GM21381 (cell line): ENCODE results near the gene PLA2G4E.

Source experiments
- ATAC-seq: cut with Tn5 transposase; IDR thresholded peaks from one replicate; pipeline ENCODE4 v1.9.1; 2021; ENCODE audit warnings: mild to moderate bottlenecking, moderate library complexity; ENCODE audit not compliant: unreplicated experiment

Gene PLA2G4E

DNA sequence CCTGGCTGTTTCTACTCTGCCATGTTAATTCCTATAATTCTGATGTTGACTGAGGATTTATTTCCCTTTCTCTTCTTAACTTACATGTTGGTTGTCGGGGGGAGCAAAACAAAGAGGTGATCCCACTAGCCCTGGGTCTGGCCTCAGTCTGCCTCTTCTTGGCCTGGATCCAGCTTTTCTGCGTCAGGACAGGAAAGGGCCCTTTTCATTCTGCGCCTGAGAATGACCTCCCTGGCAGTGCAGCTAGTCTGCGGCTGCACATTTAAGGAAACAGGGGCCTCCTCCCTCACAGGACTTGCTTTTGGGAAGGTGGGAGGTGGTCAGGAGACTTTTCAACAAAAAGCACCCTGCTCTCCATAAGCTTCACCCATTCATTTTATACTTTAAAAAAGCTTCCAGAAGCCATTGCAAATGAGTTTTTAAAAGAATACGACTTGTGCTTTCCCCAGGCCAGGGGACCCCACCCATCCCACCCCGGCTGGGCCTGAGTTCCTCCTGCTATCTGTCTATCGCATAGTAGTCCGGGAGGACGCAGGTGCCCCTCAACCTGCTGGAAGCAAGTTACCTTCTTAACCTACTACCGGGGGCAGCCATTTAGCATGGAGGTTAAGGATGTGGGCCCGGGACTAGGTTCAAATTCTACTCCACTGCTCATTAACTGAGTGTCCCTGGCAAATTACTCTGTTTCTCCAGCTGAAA lies 27.2 kb downstream of the PLA2G4E start:
- ATAC-seq, result no peak

GRCh38 chr15:41992803-41993190 lies 28.0 kb downstream of the PLA2G4E start:
- ATAC-seq, result no peak

GRCh38 chr15:41992151-41992802 lies 28.6 kb downstream of the PLA2G4E start:
- ATAC-seq, result no peak

GRCh38 chr15:41990691-41991090 lies 30.2 kb downstream of the PLA2G4E start:
- no peak for ATAC-seq

DNA sequence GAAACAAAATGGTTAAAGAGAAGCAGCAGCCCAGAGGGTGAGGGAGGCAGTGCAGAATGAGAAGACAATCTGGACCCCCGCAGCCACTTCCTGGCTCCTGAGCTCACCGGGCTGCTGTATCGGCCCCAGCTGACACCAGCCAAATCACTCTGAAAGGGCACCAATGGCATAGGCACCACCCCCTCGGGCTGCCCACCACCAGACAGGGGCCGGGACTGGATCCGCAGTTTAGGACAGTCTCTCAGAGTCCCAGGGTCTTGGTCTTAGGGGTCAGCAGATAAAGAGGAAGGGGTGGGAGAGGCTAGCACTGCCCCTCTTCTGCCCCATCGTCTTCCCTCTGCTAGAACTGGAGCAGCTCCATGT lies 30.6 kb downstream of the PLA2G4E start:
- ATAC-seq, result no peak

DNA sequence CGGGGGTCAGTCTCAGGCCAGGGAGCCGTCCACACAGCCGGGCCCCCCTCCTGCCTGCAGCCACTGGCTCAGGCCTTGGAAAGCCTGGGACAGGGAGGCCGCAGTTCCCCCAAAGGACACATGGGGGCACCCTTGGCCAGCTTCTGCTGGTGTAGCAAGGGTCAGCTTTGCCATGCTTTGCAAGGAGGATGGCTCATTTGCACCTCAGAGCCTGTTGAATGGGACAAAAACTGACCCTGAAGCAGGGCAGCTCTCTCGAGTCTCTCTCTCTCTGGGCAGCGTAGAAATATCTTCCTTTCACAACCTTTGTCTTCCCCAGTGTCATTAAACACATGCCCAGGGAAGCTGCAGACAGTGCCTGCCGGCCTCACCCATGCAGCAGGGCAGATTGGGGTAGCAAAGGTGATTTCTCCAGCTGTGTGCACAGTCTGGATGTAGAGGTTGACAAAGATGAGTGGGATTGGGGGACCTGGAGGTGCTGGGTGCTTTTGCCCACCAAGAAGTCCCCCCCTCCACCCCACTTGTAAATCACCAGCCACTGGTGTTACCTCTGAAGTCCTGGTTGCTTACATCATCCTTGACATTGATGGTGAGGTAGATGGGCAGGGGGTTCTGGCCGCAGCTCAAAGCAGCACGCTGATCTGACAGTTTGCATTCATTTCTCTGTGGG lies 31.1 kb downstream of the PLA2G4E start:
- ATAC-seq, result no peak

DNA sequence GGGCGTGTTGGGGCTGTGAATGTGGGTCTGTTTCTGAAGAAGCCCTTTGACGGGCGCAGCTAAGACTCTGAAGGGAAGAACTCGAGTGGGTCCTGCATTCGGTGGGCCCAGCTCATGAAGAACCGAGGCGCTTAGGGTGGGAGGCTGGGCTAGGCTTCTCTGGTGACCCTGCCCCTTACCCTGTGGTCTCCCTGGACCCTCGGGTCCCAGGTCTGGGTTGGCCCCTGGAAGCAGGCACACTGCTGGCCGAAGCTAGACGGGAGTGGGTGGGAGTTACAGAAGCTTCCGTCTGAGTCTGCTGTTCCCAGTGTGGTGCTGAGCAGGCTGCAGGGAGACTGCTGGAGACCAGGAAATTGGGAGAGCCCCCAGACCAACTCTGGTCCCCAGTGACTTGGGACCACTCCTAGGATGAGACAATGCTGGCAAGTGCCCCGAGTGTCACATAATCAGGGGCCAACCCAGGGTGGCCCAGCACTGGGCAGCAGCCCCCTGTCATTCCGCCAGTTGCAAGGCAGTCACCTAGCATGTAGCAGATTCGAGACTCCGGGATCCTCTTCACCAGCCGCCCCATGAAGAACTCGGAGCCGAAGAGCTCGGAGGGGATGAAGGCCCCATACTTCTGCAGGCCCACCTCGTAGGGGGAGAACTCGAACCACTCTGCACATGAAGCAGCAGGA lies 31.8 kb downstream of the PLA2G4E start:
- ATAC-seq, result no peak

DNA sequence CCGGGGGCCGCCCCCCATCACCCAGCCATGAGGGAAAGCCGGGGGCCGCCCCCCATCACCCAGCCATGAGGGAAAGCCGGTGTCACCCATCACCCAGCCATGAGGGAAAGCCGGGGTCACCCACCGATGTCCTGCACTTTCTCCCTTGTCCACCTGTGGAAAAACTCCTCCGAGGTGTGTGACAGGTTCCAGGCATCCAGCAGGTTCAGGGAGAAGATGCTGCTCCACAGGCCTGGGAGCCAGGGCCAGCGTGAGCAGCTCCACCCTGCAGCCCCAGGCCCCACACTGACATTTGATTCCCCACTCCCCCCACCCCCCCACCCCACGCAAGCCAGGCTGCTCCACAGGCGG lies 32.9 kb downstream of the PLA2G4E start:
- no peak for ATAC-seq

GRCh38 chr15:41987246-41987924 lies 33.5 kb downstream of the PLA2G4E start:
- ATAC-seq, result no peak

- no peak for ATAC-seq
These were observed 35.3 kb downstream of the PLA2G4E start for GRCh38 chr15:41985236-41986160.

GRCh38 chr15:41984622-41985021 lies 36.2 kb downstream of the PLA2G4E start:
- ATAC-seq, result no peak

DNA sequence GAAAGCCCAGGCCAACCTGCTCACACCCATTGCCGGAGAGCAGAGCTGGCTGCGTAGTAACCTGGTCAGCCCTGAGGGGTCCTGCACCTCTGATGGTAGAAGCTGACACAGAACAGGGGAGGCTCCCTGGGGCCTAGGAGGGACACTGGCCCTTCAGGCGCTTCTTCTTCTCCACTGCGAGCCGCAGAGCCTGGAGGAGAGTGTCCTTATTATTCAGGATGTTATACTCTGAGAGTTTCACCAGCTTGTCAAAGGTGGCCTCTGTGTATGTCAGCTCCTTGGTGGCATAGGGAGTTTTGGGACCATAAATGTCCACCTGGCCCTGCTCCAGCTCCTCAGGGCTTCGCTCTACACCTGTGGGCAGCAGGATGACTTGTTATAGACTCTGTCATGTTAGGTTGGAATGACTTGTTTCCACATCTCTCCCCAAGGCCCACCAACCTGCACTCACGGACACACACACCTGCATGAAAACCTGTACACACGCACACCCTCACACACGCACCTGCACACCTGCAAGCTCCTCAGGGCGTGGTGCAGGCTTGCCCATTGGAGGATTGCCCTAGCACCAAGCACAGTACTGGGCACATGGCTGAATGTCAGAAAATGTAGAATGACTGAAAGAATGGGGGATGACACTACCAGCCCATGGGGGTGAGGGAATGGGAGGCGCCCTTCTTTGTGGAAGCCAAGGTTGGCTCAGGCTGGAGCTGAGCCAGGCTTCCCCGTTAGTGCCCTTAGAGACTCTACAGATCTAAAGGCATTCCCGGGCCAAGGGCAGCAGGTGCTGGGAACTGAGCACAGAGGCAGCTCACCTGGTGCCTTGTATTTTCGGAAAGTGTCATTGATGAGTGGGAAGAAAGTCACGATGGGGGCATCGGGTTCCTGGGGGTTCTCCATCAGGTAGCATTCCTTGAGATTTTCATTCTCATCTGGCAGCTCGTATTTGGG lies 36.9 kb downstream of the PLA2G4E start:
- no peak for ATAC-seq

DNA sequence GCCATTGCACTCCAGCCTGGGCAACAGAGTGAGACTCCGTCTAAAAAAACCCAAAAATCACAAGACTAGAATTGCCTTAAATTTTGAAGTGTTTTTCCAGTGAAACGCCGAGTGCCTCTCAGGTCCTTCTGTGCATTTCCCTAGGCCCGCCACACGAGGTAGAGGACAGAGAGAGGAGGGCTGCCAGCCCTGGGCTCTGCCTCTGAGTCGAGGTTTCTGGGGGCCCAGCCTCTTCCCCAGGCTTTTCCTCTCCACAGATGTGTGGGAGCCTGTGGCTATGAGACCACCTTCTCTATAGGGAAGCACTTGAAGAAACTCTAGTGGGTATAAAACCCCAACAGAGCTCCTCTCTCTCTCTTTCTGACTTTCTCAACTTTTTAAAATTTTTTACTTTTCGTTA lies 37.6 kb downstream of the PLA2G4E start:
- no peak for ATAC-seq

DNA sequence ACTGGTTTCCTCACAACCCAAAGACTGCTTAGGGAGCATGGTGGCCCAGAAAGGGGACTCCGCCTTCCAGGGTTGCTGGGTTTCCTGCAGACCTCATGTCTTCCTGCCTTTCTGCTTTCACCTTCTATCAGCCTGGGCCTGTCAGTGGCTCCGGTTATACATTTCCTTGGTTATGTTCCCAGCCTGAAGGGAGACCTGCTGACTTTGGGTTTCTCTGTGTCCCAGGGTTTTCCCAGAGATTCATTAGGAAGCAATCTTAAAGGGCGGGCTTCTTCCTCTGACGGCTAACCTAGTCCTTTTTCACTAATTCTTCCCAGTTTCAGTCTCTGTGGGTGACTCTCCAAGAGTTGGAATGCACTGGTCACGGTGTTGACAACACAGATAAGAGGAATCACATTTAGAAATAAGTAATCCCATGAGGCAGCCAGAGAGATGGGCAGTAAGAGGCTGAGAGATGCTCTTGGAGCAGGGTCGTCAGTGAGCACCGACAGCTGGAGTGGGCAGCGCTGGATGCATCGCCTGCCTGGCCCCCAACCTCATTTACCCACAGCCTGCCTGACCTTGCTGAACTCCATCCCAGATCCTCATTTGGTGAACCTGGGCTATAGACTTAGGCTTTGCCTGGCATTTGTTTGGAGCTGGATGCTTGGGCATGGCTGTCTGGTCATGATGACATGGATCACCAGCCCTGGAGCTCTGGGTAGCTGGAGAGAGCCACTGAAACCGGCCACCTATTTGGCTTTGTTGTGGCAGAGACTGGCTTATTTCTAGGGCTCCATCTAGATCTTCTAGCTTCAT lies 38.5 kb downstream of the PLA2G4E start:
- no peak for ATAC-seq

GRCh38 chr15:41981371-41982132 lies 39.3 kb downstream of the PLA2G4E start:
- ATAC-seq, result no peak

DNA sequence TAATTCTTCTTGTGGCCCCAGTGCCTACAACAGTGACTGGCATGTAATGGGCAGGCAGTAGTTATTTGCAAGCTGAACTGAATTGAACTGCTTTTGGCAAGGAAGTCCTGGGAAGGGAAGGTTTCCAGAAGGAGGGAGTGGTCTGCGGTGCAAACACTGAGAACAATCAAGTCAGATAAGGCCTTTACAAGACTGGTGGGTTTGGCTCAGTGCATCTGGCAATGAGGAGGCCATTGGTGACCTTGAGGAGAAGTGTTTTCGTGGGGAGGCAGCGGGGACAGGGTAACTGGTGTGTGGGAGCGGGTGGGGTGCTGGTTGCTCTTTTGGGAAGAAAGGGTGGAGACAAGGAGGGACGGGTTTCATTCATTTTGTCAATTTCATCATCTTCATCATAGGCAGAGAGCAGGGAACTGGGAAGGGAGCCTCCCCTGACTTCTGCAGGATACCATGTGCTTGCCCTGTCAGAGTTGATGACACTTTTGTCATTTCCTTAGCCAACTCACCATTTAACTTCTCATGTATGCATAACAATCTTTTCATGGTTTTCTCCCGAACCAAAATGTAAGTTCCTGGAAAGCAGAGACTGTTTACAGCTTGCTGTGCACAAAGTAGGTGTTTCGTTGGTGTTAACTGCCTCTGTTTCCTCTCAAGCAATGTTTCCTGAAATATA lies 40.1 kb downstream of the PLA2G4E start:
- no peak for ATAC-seq
